ENCODE data around the gene ATXN7. TPM values are rescaled to one million over a fixed set of nuclear protein-coding genes. Genes with fewer than 3 reads are reported as not detected.

The ATXN7 gene
- total RNA-seq, 4 donors from 2014 or later: 20.9 to 28.2 (median 22.6) TPM

- H3K4me3 ChIP-seq: no peak overlapping the region
- H3K27me3 ChIP-seq: no peaks in the 10 kb centered on the region
- no peak for DNase-seq (ENCODE audit: extremely low spot score)
- TF ChIP-seq POLR2A (IDR thresholded peaks at IDR 0.05; ENCODE audit: low read depth): no peak
- peaks cover 7 to 19% (median 15%) of the 10 kb centered on the region in 4 donors for H3K4me1 ChIP-seq
- H3K27ac ChIP-seq (replicated peaks in 1 of 4): no peak overlapping the region
- no peaks in the 10 kb centered on the region for H3K9me3 ChIP-seq
- 74% methylated on average over 2 of the region's 2 CpGs for WGBS
- intact Hi-C loops (cut with DNase I): no loop called here
- peaks cover 8 to 72% (median 47%) of the 10 kb centered on the region in 4 donors for H3K36me3 ChIP-seq
Observed at GRCh38 chr3:64003589-64003988, 139.9 kb downstream of the ATXN7 start.

GRCh38 chr3:64008017-64008416 is 144.3 kb downstream of the ATXN7 start:
- intact Hi-C loops (cut with DNase I): no loop called here
- no peak overlapping the region for H3K4me3 ChIP-seq
- H3K4me1 ChIP-seq: peaks cover 12 to 31% (median 29%) of the 10 kb centered on the region in 4 donors
- 81% methylated on average over 2 of the region's 2 CpGs for WGBS
- H3K27ac ChIP-seq (replicated peaks in 1 of 4): peak overlapping the region in 2 of 4 donors; percentile 35 to 48
- no peaks in the 10 kb centered on the region for H3K27me3 ChIP-seq
- peaks cover 17 to 89% (median 64%) of the 10 kb centered on the region in 4 donors for H3K36me3 ChIP-seq
- no peak for DNase-seq (ENCODE audit: extremely low spot score)
- no peak for TF ChIP-seq POLR2A (IDR thresholded peaks at IDR 0.05; ENCODE audit: low read depth)
- TF ChIP-seq POLR2AphosphoS5 (IDR thresholded peaks at IDR 0.05): no peak
- TF ChIP-seq EP300 (IDR thresholded peaks at IDR 0.05): no peak
- no peak for TF ChIP-seq CTCF (IDR thresholded peaks at IDR 0.05)
- no peaks in the 10 kb centered on the region for H3K9me3 ChIP-seq

GRCh38 chr3:64008487-64009351 is 145.1 kb downstream of the ATXN7 start:
- H3K9me3 ChIP-seq: no peaks in the 10 kb centered on the region
- peaks cover 12 to 31% (median 29%) of the 10 kb centered on the region in 4 donors for H3K4me1 ChIP-seq
- DNase-seq (ENCODE audit: extremely low spot score): no peak
- H3K27ac ChIP-seq (replicated peaks in 1 of 4): peak overlapping the region in 3 of 4 donors; percentile 35 to 65 (median 48)
- TF ChIP-seq POLR2A (IDR thresholded peaks at IDR 0.05; ENCODE audit: low read depth): no peak
- no peak for TF ChIP-seq CTCF (IDR thresholded peaks at IDR 0.05)
- no peak for TF ChIP-seq POLR2AphosphoS5 (IDR thresholded peaks at IDR 0.05)
- no peak for TF ChIP-seq EP300 (IDR thresholded peaks at IDR 0.05)
- H3K27me3 ChIP-seq: no peaks in the 10 kb centered on the region
- H3K4me3 ChIP-seq: no peak overlapping the region
- peaks cover 24 to 96% (median 71%) of the 10 kb centered on the region in 4 donors for H3K36me3 ChIP-seq
- intact Hi-C loops (cut with DNase I): no loop called here
- WGBS: 79% methylated on average over 7 of the region's 7 CpGs

GRCh38 chr3:64009528-64009927 is 145.9 kb downstream of the ATXN7 start:
- H3K27ac ChIP-seq (replicated peaks in 1 of 4): peak overlapping the region in 3 of 4 donors; percentile 39 to 65 (median 48)
- no peak overlapping the region for H3K4me3 ChIP-seq
- no peak for DNase-seq (ENCODE audit: extremely low spot score)
- intact Hi-C loops (cut with DNase I): no loop called here
- peaks cover 12 to 31% (median 29%) of the 10 kb centered on the region in 4 donors for H3K4me1 ChIP-seq
- H3K27me3 ChIP-seq: no peaks in the 10 kb centered on the region
- H3K9me3 ChIP-seq: no peaks in the 10 kb centered on the region
- 71% methylated on average over 7 of the region's 7 CpGs for WGBS
- H3K36me3 ChIP-seq: peaks cover 32 to 97% (median 77%) of the 10 kb centered on the region in 4 donors
- no peak for TF ChIP-seq POLR2AphosphoS5 (IDR thresholded peaks at IDR 0.05)
- TF ChIP-seq EP300 (IDR thresholded peaks at IDR 0.05): no peak
- TF ChIP-seq POLR2A (IDR thresholded peaks at IDR 0.05; ENCODE audit: low read depth): no peak
- no peak for TF ChIP-seq CTCF (IDR thresholded peaks at IDR 0.05)

- 79% methylated on average over 5 of the region's 5 CpGs for WGBS
- Histone ChIP-seq H3K36me3 (peaks cover 35 to 97% (median 80%) of the 10 kb centered on the region in 4 donors), H3K9me3 (no peaks in the 10 kb centered on the region), H3K4me3 (no peak overlapping the region), H3K27ac (replicated peaks in 1 of 4) (peak overlapping the region in 3 of 4 donors; percentile 18 to 65 (median 39)), H3K27me3 (no peaks in the 10 kb centered on the region), H3K4me1 (peaks cover 12 to 31% (median 29%) of the 10 kb centered on the region in 4 donors)
- intact Hi-C loops (cut with DNase I): no loop called here
- TF ChIP-seq CTCF (IDR thresholded peaks at IDR 0.05) (no peak), POLR2AphosphoS5 (IDR thresholded peaks at IDR 0.05) (no peak), POLR2A (IDR thresholded peaks at IDR 0.05; ENCODE audit: low read depth) (no peak), EP300 (IDR thresholded peaks at IDR 0.05) (no peak)
- no peak for DNase-seq (ENCODE audit: extremely low spot score)
Observed at GRCh38 chr3:64010199-64010598, 146.5 kb downstream of the ATXN7 start.

Measured in esophagus muscularis mucosa (tissue), 4 donors.